GM21786 (cell line): ENCODE data around the gene DKK2.
"Not testable (repeated sequence)": the region's sequence is repeated elsewhere in the genome, so short reads cannot be mapped to it uniquely, and the experiment has no call there.

Experiments
- ATAC-seq: cut with Tn5 transposase; IDR thresholded peaks from one replicate; pipeline ENCODE4 v1.9.1; 2021; ENCODE audit not compliant: unreplicated experiment

The DKK2 gene

DNA sequence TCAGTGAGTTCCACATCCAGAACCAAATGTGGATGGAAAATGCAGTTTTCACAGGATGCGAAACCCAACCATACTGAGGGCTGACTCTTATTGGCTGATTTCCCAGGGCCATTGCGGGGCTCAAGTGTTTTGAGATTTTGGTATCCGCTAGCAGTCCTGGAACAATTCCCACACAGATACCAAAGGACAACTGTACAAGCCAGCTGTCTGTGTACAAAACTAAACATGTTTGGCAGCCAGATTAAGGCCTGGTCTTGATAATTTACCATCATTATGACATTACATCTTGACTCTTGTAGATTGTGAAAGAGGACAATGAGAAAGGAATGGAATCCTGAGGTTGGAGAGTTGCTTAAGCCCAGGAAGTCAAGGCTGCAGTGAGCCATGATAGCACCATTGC, 121.9 kb downstream of the DKK2 start:
- no peak for ATAC-seq

DNA sequence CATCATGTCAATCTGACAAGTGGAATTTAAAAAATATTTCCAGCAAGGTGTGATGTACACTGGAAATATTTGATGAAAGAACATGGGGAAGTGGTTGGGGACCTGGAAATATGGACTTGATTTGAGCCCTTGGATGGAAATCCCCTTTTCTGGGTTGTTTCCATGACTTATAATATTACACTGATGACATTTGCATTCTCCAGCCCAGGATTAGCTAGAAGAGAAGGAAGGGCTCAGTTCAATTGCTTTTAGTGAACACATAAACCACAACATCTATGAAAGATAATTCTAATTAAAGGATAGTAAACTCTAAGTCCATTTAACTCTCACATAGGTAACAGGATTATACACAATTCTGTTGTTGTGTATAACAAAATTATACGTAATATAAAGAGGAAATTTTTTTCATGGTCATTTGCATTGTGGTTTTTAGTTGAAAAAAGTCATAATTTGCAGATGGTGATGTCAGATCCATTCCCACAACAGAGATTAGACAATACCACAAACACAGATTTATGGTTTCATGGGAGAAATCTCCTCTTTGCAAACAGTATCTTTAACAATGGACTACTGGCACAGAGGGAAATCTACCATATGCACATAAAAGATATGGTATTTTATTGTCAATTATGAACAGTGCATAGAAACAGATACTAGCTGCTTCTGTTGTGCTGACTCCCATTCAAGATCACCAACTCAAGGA, 126.5 kb downstream of the DKK2 start:
- ATAC-seq = no peak

DNA sequence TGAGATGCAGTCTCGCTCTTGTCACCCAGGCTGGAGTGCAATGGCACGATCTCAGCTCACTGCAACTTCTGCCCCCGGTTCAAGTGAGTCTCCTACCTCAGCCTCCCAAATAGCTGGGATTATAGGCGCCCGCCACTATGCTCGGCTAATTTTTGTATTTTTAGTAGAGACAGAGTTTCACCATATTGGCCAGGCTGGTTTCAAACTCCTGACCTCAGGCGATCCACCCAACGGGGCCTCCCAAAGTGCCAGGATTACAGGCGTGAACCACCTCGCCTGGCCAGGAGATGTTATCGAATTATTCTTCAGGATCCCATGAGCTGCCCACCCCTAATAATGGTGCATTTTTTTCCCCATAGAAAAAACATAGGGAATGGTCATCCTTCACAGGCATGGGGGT, 128.1 kb downstream of the DKK2 start:
- ATAC-seq = not testable (repeated sequence)

DNA sequence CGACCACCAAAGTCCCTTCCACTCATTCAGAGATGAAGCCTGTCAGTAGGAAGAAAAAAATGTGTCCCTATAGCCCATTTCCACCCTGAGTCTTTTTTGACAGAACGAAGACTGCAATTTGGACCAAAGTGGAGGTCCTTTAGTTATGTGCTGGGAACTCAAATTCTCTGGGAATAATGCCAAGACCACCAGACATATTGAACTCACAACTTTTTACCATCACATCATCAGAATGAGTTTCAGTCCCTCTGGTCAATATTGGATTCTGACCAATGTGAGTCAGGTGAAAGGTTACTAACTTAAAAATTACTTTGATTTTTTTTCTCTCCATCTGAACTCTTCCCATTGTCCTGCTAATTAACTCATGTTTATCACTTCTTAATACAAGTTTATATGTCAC, 128.9 kb downstream of the DKK2 start:
- ATAC-seq = no peak

DNA sequence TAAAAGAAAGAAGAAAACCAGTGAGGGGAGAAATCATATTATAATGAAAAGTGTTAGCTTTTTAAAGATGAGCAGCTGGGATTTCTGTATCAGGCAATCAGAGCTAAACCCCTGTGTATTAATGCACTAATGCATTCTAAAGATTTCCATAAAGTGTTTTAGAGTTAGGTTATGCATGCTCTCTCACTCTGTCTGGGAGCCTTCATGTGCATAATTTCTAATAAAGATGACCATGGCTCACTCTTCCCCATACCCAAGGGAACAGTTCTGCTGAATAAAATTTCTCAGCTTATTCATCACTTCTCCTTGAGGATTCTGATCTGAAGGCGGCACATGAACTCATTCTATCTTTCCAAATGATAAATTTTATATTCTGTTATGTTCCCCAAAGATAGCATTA, 129.4 kb downstream of the DKK2 start:
- ATAC-seq = no peak

DNA sequence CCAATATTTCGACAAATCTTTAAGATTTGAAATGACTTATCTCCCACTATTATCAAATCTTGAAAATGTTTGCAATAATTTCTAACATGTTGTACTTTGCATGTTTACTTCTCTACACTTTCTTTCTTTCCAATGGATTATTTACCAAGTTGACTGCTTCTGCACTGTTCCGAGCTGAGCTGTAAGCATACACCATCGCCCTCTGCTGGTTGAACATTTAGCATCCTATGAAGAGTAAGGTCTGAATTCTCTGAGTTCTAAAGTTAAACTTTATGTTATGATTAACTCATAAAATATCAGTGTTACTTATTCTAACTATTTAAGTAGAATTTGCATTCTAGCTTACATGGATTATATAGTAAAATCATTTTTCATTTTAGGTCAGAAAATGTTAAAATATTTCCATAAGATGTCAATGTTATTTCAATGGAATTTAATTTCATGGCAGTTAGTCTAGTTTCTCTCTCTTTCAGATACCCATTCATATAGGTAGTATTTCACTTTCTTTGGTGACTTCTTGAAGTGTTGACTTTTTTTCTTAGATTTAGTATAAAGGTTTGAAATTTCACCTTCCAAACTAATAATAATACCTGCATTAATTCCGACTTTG, 137.4 kb downstream of the DKK2 start:
- peak; percentile 86 for ATAC-seq

DNA sequence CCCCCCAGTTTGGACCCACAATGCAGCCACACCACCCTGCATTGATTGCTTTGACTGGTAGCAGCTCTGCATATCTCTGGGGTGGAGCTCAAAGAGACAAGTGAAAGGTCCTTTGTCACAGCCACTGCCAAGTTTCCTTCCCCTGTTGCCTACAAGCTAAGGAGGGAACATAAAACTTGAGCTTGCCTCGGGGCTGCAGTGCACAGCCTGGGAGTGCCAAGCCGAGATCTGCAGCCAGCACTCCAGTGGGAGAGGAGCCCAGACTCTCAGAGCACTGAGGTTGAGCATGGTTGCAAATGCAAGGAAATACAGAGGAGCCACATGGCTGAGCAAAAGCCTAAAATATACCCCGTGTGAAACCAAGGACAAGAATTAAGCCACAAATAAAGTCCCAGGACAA, 142.2 kb downstream of the DKK2 start:
- ATAC-seq = no peak

DNA sequence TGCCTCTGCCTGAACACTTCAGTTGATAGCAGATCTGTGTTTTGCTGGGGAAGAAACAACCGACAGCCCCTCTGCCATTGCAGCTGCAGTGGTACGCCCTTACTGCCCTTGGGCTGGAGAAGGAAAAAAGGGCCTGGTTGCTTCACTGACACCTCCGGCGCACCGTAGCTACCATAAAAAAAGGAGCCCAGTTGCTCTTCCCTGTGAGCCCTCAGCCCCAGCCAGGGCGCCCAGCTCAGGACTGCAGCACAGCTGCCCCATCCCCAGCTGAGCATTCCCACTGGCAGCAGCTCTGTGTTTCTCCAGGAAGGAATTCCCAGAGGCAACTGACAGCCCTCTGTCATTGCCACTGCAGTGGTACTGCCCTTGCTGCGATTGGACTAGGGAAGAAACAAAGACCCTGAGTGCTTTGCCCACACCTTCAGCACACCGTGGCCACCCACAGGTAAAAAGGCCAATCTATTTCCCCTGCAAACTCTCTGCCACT, 142.7 kb downstream of the DKK2 start:
- ATAC-seq = no peak

DNA sequence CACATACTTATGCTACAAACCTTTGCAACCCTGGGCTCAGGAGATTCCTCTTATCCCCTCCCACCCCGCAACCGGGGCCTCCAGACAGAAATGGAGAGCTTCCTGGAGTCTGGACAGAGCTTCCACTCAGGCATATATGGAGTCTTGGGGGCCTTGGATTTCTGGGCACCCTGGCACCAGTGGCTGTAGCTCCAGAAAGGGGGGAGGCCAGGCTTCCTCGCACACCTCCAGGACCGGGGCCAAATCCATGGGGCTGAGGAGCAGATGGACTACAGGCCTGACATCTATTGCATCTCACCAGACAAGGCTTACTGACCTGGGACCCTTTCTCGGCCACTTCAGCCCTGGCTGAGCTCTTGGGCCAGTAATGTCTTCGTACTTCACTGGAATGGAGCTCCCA, 143.3 kb downstream of the DKK2 start:
- no peak for ATAC-seq

DNA sequence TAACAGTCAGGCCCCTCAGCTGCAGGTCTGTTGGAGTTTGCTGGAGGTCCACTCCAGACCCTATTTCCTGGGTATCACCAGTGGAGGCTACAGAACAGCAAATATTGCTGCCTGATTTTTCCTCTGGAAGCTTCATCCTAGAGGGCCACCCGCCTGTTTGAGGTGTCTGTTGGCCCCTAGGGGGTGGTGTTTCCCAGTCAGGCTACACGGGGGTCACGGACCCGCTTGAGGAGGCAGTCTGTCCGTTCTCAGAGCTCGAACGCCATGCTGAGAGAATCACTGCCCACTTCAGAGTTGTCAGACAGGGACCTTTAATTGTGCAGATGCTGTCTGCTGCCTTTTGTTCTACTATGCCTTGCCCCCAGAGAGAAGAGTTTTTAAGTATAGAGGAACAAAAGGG, 160.8 kb downstream of the DKK2 start:
- no peak for ATAC-seq
